ENCODE data around the gene HERC5. TPM values are rescaled to one million over a fixed set of nuclear protein-coding genes. Genes with fewer than 3 reads are reported as not detected.

HERC5 gene
- polyA plus RNA-seq, 2 of the 4 experiments (the other 2 are of a cell fraction): 4.3 to 5.1 TPM

DNA sequence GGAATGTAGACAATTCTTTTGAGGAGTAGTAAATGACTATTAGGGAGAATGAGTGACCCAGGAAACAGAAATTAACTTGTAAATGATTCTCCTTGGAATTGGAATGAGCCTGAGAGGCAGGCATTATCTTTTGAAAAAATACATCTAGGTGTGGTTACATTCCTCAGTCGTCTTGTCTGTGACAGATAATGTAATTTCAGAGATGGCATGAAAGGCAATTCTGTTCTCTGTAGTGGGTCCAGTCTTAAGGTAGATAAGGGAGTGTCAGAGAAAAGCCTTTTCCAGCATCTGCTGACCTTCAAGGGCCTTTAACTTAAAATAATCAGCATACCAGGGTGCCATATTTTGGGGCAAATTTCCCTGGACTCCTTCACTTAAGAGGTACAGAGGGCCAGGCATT lies 43.1 kb upstream of the HERC5 start:
- Histone ChIP-seq H3K9me3 (no peaks in the 10 kb centered on the region), H3K27ac (no peak overlapping the region), H3K4me1 (no peaks in the 10 kb centered on the region), H3K4me3 (no peak overlapping the region), H3K4me2 (no peak overlapping the region)
- ChIA-PET CTCF (no interaction called here), POLR2A (no interaction called here)
- no peak for DNase-seq (ENCODE audit: low read depth in 1 of 2, low spot score in 1 of 2)
- FAIRE-seq: no peak
- TF ChIP-seq MAFK (IDR thresholded peaks at IDR 0.05; ENCODE audit: partially characterized antibody) (no peak), SREBF2 (IDR thresholded peaks at IDR 0.05) (no peak), FOXS1 (CRISPR knock-in tag; IDR thresholded peaks at IDR 0.05) (no peak), NPAS2 (CRISPR knock-in tag; IDR thresholded peaks at IDR 0.05; ENCODE audit: borderline replicate concordance) (no peak)
- WGBS (ENCODE audit: missing lambda C conversion rate): 64% methylated on average over 1 of the region's 1 CpG
- no peak for ATAC-seq

DNA sequence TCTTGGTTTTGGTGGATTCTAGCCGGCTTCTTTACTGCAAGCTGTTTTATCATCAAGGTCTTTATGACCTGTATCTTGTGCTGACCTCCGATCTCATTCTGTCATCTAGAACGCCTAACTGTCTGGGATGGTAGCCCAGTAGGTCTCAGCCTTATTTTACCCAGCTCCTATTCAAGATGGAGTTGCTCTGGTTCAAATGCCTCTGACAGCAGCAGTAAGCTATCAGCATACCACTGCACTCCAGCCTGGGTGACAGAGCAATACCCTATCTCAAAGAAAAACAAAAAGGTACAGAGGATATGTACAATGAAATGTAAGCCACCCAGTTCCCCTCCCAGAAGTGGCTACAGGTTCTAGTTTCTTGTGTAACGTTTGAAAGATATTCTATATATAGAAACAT lies 42.2 kb upstream of the HERC5 start:
- H3K4me2 ChIP-seq: no peak overlapping the region
- no peak overlapping the region for H3K4me3 ChIP-seq
- no peak for ATAC-seq
- FAIRE-seq: no peak
- ChIA-PET POLR2A (no interaction called here), CTCF (interaction anchor here (0.6 kb wide), 1 partner anchor 403 kb away, joined by 4 read pairs; no protein-coding TSS in a partner anchor)
- H3K4me1 ChIP-seq: no peaks in the 10 kb centered on the region
- H3K9me3 ChIP-seq: no peaks in the 10 kb centered on the region
- TF ChIP-seq RFX5 (IDR thresholded peaks at IDR 0.05): no peak
- no peak for TF ChIP-seq GATA3 (IDR thresholded peaks at IDR 0.05; ENCODE audit: borderline replicate concordance)
- no peak for TF ChIP-seq FOSL2 (IDR thresholded peaks at IDR 0.05)
- TF ChIP-seq FOSL2 (CRISPR knock-in tag; IDR thresholded peaks at IDR 0.05): no peak
- no peak for TF ChIP-seq NR3C1 (IDR thresholded peaks at IDR 0.05)
- no peak for TF ChIP-seq MAFK (IDR thresholded peaks at IDR 0.05; ENCODE audit: partially characterized antibody)
- 92% methylated on average over 4 of the region's 4 CpGs for WGBS (ENCODE audit: missing lambda C conversion rate)
- no peak for DNase-seq (ENCODE audit: low read depth in 1 of 2, low spot score in 1 of 2)
- no peak overlapping the region for H3K27ac ChIP-seq

DNA sequence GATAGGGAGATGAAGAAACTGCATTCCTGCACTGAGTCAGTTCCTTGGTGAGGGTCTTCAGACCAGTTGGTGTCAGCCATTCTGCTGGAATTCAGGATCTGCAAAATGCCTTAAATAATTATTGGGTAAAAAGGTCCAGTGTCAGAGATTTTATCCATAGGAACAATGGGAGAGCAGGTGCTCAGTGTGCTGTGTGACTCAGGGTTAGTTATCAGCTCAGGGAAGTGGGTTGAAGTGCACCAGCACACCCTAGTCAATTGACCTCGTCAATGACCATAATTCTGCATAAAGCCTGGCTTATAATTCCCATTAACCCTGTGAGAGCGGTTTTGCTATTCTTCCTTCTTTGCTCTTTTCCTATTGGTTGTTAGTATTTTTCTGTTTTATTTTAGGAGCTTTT lies 40.9 kb upstream of the HERC5 start:
- no peak overlapping the region for H3K4me2 ChIP-seq
- H3K4me3 ChIP-seq: no peak overlapping the region
- FAIRE-seq: no peak
- H3K4me1 ChIP-seq: no peaks in the 10 kb centered on the region
- H3K27ac ChIP-seq: no peak overlapping the region
- ChIA-PET CTCF (no interaction called here), POLR2A (no interaction called here)
- no peaks in the 10 kb centered on the region for H3K9me3 ChIP-seq
- no peak for ATAC-seq
- DNase-seq (ENCODE audit: low read depth in 1 of 2, low spot score in 1 of 2): no peak
- 90% methylated on average over 2 of the region's 2 CpGs for WGBS (ENCODE audit: missing lambda C conversion rate)
- TF ChIP-seq HDAC2 (IDR thresholded peaks at IDR 0.05): no peak
- TF ChIP-seq, protein P1, sequence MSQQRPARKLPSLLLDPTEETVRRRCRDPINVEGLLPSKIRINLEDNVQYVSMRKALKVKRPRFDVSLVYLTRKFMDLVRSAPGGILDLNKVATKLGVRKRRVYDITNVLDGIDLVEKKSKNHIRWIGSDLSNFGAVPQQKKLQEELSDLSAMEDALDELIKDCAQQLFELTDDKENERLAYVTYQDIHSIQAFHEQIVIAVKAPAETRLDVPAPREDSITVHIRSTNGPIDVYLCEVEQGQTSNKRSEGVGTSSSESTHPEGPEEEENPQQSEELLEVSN (IDR thresholded peaks at IDR 0.05; ENCODE audit: borderline replicate concordance, low read depth): no peak
- no peak for TF ChIP-seq RARB (CRISPR knock-in tag; IDR thresholded peaks at IDR 0.05)
- no peak for TF ChIP-seq JUN (IDR thresholded peaks at IDR 0.05)
- no peak for TF ChIP-seq KDM5A (IDR thresholded peaks at IDR 0.05)
- no peak for TF ChIP-seq EHF (CRISPR knock-in tag; IDR thresholded peaks at IDR 0.05)
- no peak for TF ChIP-seq PBX3 (IDR thresholded peaks at IDR 0.05)
- no peak for TF ChIP-seq CEBPB (IDR thresholded peaks at IDR 0.05)
- no peak for TF ChIP-seq MAZ (IDR thresholded peaks at IDR 0.05; ENCODE audit: borderline replicate concordance, low read depth, low read length)
- TF ChIP-seq NR3C1 (IDR thresholded peaks at IDR 0.05): no peak
- no peak for TF ChIP-seq KDM1A (IDR thresholded peaks at IDR 0.05; ENCODE audit: low read depth)
- no peak for TF ChIP-seq RFX5 (IDR thresholded peaks at IDR 0.05)
- TF ChIP-seq ZNF302 (CRISPR knock-in tag; IDR thresholded peaks at IDR 0.05): no peak
- no peak for TF ChIP-seq HMGXB4 (CRISPR knock-in tag; IDR thresholded peaks at IDR 0.05; ENCODE audit: borderline replicate concordance)
- no peak for TF ChIP-seq FOSL2 (IDR thresholded peaks at IDR 0.05)
- TF ChIP-seq FOSL2 (CRISPR knock-in tag; IDR thresholded peaks at IDR 0.05): no peak
- TF ChIP-seq POLR2A (IDR thresholded peaks at IDR 0.05; ENCODE audit: low read length): no peak
- TF ChIP-seq CHD2 (IDR thresholded peaks at IDR 0.05; ENCODE audit: low read length, partially characterized antibody): no peak

Data from A549 (cell line).